T-helper 22 cell (primary cell): ENCODE results near the gene NRSN2.

ENCODE experiments used
- DNase-seq: peaks from one replicate; pipeline ENCODE4 v3.0.0-alpha.2; 2020; ENCODE audit warnings: low read depth

The NRSN2 gene

GRCh38 chr20:346640-347316 is at the start of gene NRSN2:
NRSN2 (plus strand) TSS chr20:347111; CDS start chr20:349644, 2,533 bp downstream.
- no peak for DNase-seq

- peak; percentile 8 for DNase-seq
These were observed 48.8 kb upstream of the NRSN2 start for GRCh38 chr20:297925-298775.

DNA sequence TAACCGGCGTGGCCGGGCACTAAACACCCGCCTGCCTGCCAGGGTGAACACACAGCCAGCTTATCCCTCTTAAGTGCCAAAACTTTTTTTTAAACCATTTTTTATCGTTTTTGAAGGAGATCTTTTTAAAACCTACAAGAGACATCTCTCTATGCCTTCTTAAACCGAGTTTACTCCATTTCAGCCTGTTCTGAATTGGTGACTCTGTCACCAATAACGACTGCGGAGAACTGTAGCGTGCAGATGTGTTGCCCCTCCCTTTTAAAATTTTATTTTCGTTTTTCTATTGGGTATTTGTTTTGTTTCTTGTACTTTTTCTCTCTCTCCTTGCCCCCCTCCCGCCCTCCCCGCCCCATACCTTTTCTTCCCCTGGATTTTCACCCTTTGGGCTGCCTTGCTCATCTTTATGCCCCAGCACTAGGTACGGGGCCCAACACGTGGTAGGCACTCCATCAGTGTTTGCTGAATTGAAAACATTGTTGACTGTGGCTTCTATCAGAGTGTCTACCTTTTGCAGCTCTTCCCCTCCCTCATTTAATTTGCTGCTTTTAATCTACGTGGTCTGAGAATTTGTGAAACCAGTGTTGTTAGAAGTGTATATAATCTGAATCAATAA is 48.0 kb upstream of the NRSN2 start:
- no peak for DNase-seq

- no peak for DNase-seq
These were observed 46.4 kb upstream of the NRSN2 start for GRCh38 chr20:300345-300990.

DNA sequence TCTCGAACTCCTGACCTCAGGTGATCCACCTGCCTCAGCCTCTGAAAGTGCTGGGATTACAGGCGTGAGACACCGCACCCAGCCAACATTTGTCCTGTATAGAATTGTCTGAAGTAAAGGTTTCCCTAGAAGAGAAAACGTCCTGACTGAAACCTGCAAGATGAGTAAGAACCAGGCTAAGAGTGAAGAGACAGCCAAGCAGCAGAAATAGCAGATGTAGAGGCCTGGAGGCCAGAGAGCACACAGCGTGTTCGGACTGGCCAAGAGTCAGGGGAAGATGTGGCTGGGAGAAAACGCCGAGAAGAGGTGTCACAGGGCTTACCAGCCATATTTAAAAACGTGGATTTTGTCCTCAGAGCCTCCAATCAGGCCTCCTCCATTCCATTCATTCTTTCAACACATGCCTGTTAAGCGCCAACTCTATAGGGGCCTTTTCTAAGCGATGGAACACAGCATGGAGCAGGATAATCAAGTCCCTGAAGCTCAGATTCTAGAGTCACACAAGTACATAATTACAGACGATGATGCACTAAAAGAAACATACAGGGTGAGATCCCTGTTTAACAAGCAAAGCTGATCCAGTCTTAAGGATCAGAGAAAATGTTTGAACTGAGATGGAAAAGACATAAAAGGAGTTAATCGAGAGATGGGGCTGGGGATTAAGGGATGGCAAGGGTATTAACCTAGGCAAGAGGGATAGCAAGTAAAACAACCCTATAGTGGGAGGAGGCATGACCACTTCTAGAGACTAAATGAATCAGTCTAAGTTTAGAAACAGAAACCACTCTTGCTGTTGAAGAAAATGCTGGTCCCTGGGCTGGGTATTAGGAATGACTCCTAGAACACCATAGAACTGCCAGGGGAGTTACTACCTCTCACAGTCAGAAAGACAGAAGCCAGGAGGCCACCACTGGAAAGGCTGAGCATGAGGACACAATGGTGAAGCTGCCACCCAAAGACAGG is 44.7 kb upstream of the NRSN2 start:
- DNase-seq = no peak

DNA sequence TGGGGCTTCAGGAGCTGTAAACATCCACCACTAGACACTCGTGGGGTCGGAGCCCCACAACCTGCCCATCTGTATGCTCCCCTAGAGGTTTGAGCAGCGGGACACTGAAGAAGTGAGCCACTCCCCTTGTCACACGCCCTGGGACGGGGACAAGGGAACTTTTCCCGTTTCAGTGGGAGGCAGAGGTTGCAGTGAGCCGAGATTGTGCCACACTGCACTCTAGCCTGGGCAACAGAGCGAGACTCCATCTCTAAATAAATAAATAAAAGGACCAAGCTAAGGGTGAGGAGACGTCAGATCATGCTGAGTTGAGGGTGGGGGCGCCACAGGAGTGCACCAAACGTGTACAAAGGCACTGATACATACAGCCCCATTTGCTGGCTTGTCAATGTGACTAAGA is 41.2 kb upstream of the NRSN2 start:
- no peak for DNase-seq

- DNase-seq = no peak
These were observed 38.4 kb upstream of the NRSN2 start for GRCh38 chr20:308427-309038.

DNA sequence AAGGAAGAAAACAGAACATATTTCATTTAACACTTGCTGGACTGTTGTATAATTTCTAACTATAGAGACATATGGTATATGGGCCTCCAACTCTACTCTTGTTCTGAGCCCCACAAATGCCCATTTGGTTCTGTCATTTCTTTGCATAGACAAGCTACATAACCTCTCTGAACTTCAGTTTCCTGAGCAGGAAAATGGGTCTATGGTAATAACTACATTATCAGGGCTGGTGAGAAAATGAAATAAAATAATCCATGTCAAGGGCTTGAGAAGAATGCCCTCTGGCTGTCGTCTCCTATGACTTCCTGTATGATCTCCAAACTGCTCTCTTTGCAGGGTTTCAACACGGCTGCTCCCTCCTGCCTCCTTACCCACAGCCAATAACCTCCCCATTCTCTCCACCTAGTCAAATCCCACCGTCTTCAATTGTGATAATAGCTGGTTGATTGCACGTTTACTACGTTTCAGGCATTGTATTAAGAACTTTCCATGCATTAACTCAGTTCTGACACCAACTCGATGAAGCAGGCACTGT is 37.5 kb upstream of the NRSN2 start:
- no peak for DNase-seq

- DNase-seq = peak; percentile 46
These were observed 36.9 kb upstream of the NRSN2 start for GRCh38 chr20:309841-310644.

- DNase-seq = no peak
These were observed 36.3 kb upstream of the NRSN2 start for GRCh38 chr20:310645-311044.

- no peak for DNase-seq
These were observed 35.3 kb upstream of the NRSN2 start for GRCh38 chr20:311609-312008.

DNA sequence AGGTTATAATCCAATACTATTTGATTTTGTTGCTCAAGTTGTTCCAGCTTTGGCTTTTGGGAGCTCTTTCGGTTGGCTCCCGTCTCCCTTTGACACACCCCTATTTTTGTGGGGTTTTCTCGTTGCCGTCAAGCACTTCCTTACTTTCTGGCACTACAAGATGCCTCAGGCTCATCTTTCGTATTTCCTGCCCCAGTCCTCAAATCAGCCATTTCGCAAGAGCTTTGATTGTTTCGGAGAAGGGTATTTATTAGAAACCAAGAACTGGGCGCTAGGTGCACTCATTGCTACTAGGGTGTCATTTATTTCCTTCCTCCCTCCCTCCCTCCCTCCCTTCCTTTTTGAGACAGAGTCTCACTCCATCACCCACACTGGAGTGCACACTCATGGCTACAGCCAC is 34.8 kb upstream of the NRSN2 start:
- DNase-seq = no peak

GRCh38 chr20:312866-313265 is 34.0 kb upstream of the NRSN2 start:
- DNase-seq = no peak

DNA sequence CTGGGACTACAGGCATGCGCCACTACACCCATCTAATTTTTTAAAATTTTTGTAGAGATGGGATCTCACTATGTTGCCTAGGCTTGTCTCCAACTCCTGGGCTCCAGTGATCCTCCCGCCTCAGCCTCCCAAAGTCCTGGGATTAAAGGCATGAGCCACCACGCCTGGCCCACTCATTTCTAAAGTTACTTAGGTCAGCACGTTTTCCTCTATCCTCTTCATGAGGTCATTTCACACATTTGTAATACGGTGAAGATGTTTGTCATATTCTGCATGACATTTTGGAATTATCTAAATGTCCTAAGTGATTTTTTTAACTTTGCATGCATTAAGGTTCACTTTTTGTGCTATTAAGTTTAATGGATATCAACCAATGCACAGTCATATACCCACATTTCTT is 33.5 kb upstream of the NRSN2 start:
- DNase-seq = no peak

DNA sequence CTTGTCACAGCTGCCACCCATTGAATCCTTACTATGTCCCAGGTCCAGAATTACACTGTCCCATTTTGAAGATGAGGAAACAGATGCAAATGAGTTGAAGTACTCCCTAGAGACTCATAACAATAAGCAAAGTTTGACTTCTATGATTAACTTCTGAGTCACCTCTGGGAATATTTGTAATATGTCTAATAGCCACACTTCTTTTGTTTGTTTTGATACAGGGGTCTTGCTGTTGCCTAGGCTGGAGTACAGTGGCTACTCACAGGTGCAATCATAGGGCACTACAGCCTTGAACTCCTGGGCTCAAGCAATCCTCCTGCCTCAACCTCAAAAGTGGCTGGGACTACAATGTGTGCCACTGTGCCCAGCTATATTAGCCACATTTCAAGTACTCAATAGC is 33.0 kb upstream of the NRSN2 start:
- DNase-seq = no peak

GRCh38 chr20:316316-317068 is 30.4 kb upstream of the NRSN2 start:
- no peak for DNase-seq

GRCh38 chr20:324177-325044 is 22.5 kb upstream of the NRSN2 start:
- peak; percentile 78 for DNase-seq
